Activated CD4-positive, alpha-beta memory T cell treated with anti-CD3 and anti-CD28 coated beads for 36 hours (primary cell): ENCODE measurements around the gene ARID3B. TPM values are rescaled to one million over a fixed set of nuclear protein-coding genes. Genes with fewer than 3 reads are reported as not detected.

Experiments used
- CTCF ChIA-PET: fragments of 350-600 bp; sonication (Branson Sonifier 250); formaldehyde crosslinking; loops from one replicate; lab custom pipeline; 2021; ENCODE audit warnings: antibody characterized with exemption, inconsistent platforms; lab: Charles Lee
- POLR2A ChIA-PET: fragments of 350-600 bp; sonication (Branson Sonifier 250); formaldehyde crosslinking; loops from one replicate; lab custom pipeline; 2021; ENCODE audit warnings: antibody characterized with exemption; lab: Charles Lee
- DNase-seq: peaks from one replicate; pipeline ENCODE4 v3.0.0-alpha.2; 2020
- H3K27ac Mint-ChIP-seq: one replicate; pipeline ENCODE4 v1.8.0; 2021; ENCODE audit warnings: mixed read lengths
- H3K27me3 Mint-ChIP-seq: one replicate; pipeline ENCODE4 v1.8.0; 2021; ENCODE audit warnings: mixed read lengths
- H3K36me3 Mint-ChIP-seq: one replicate; pipeline ENCODE4 v1.8.0; 2021; ENCODE audit warnings: mixed read lengths
- H3K4me1 Mint-ChIP-seq: one replicate; pipeline ENCODE4 v1.8.0; 2021; ENCODE audit warnings: low read depth, mixed read lengths
- H3K4me3 Mint-ChIP-seq: one replicate; pipeline ENCODE4 v1.8.0; 2021; ENCODE audit warnings: mild to moderate bottlenecking, mixed read lengths
- H3K9me3 Mint-ChIP-seq: one replicate; pipeline ENCODE4 v1.8.0; 2021; ENCODE audit warnings: mixed read lengths
- intact Hi-C: fragments of 100-400 bp; cut with micrococcal nuclease; formaldehyde crosslinking; loops from one replicate; pipeline ENCODE4 v1.15.1; 2023
- total RNA-seq, 2 experiments: library from RNA; stranded (reverse); gene quantifications; one replicate each; pipeline ENCODE4 v1.2.3, GENCODE V29; 2021

The ARID3B gene
- total RNA-seq, 2 experiments from 2014 or later = 27.3 to 28.6 TPM

GRCh38 chr15:74549816-74550215, 8.8 kb downstream of the ARID3B start:
- Mint-ChIP-seq H3K36me3 (peaks cover 55% of the 10 kb centered on the region), H3K4me3 (no peak overlapping the region), H3K9me3 (no peaks in the 10 kb centered on the region), H3K27me3 (no peaks in the 10 kb centered on the region), H3K27ac (no peak overlapping the region), H3K4me1 (peaks cover 64% of the 10 kb centered on the region)
- no peak for DNase-seq
- POLR2A ChIA-PET = no interaction called here
- intact Hi-C loops = loop anchor here (5.0 kb wide), 1 partner anchor 322 kb away; the partner anchor contains the start of gene SCAMP2
- CTCF ChIA-PET = no interaction called here

- H3K9me3 Mint-ChIP-seq = no peaks in the 10 kb centered on the region
- no peak overlapping the region for H3K4me3 Mint-ChIP-seq
- ChIA-PET CTCF (interaction anchor here (1.4 kb wide), 1 partner anchor 169 kb away, joined by 5 read pairs; no protein-coding TSS in a partner anchor), POLR2A (interaction anchor here (0.6 to 2.5 kb wide), 3 partner anchors 11 to 49 kb away, joined by 3 to 16 read pairs (median 4); partner anchors contain the start of gene ARID3B)
- intact Hi-C loops = no loop called here
- H3K4me1 Mint-ChIP-seq = peaks cover 49% of the 10 kb centered on the region
- no peak overlapping the region for H3K27ac Mint-ChIP-seq
- H3K36me3 Mint-ChIP-seq = peaks cover 41% of the 10 kb centered on the region
- no peak for DNase-seq
- no peaks in the 10 kb centered on the region for H3K27me3 Mint-ChIP-seq
These were observed 10.7 kb downstream of the ARID3B start for GRCh38 chr15:74551714-74552113.

- Mint-ChIP-seq H3K9me3 (no peaks in the 10 kb centered on the region), H3K4me1 (peaks cover 42% of the 10 kb centered on the region), H3K27me3 (no peaks in the 10 kb centered on the region), H3K4me3 (no peak overlapping the region), H3K36me3 (peaks cover 36% of the 10 kb centered on the region), H3K27ac (peak overlapping the region; percentile 58)
- DNase-seq = no peak
- POLR2A ChIA-PET = interaction anchor here (1.3 to 2.5 kb wide), 2 partner anchors 12 to 45 kb away, joined by 6 to 16 read pairs; partner anchors contain the start of gene ARID3B
- intact Hi-C loops = no loop called here
- CTCF ChIA-PET = interaction anchor here (0.6 to 1.6 kb wide), 5 partner anchors 11 to 348 kb away, joined by 3 to 5 read pairs (median 3); no protein-coding TSS in a partner anchor
These were observed 11.9 kb downstream of the ARID3B start for GRCh38 chr15:74552773-74553441.

- peaks cover 48% of the 10 kb centered on the region for H3K4me1 Mint-ChIP-seq
- ChIA-PET POLR2A (interaction anchor here (0.6 kb wide), 1 partner anchor 9 kb away, joined by 5 read pairs; no protein-coding TSS in a partner anchor), CTCF (interaction anchor here (0.5 to 1.7 kb wide), 3 partner anchors 49 to 214 kb away, joined by 3 to 5 read pairs (median 3); no protein-coding TSS in a partner anchor)
- H3K9me3 Mint-ChIP-seq = no peaks in the 10 kb centered on the region
- H3K4me3 Mint-ChIP-seq = no peak overlapping the region
- H3K27ac Mint-ChIP-seq = no peak overlapping the region
- H3K27me3 Mint-ChIP-seq = no peaks in the 10 kb centered on the region
- DNase-seq = no peak
- intact Hi-C loops = no loop called here
- H3K36me3 Mint-ChIP-seq = peaks cover 28% of the 10 kb centered on the region
These were observed 14.2 kb downstream of the ARID3B start for GRCh38 chr15:74555192-74555591.

- intact Hi-C loops = no loop called here
- H3K27me3 Mint-ChIP-seq = no peaks in the 10 kb centered on the region
- POLR2A ChIA-PET = interaction anchor here (1.4 kb wide), 1 partner anchor 13 kb away, joined by 3 read pairs; no protein-coding TSS in a partner anchor
- CTCF ChIA-PET = no interaction called here
- no peaks in the 10 kb centered on the region for H3K9me3 Mint-ChIP-seq
- H3K36me3 Mint-ChIP-seq = peaks cover 14% of the 10 kb centered on the region
- H3K27ac Mint-ChIP-seq = no peak overlapping the region
- H3K4me1 Mint-ChIP-seq = peaks cover 31% of the 10 kb centered on the region
- DNase-seq = no peak
- no peak overlapping the region for H3K4me3 Mint-ChIP-seq
These were observed 17.7 kb downstream of the ARID3B start for GRCh38 chr15:74558706-74559105.

- POLR2A ChIA-PET = no interaction called here
- Mint-ChIP-seq H3K9me3 (no peaks in the 10 kb centered on the region), H3K36me3 (peaks cover 21% of the 10 kb centered on the region), H3K4me1 (peaks cover 36% of the 10 kb centered on the region), H3K27ac (no peak overlapping the region), H3K4me3 (no peak overlapping the region), H3K27me3 (no peaks in the 10 kb centered on the region)
- CTCF ChIA-PET = interaction anchor here (1.4 kb wide), 1 partner anchor 69 kb away, joined by 3 read pairs; no protein-coding TSS in a partner anchor
- intact Hi-C loops = no loop called here
- no peak for DNase-seq
These were observed 22.4 kb downstream of the ARID3B start for GRCh38 chr15:74563442-74563841.

- no peak overlapping the region for H3K27ac Mint-ChIP-seq
These were observed 23.2 kb downstream of the ARID3B start for GRCh38 chr15:74564182-74564581.

GRCh38 chr15:74565381-74566085, 24.5 kb downstream of the ARID3B start:
- intact Hi-C loops = no loop called here
- ChIA-PET POLR2A (no interaction called here), CTCF (no interaction called here)
- peaks cover 18% of the 10 kb centered on the region for H3K36me3 Mint-ChIP-seq
- H3K4me3 Mint-ChIP-seq = no peak overlapping the region
- H3K4me1 Mint-ChIP-seq = peaks cover 24% of the 10 kb centered on the region
- DNase-seq = no peak
- H3K27ac Mint-ChIP-seq = no peak overlapping the region
- no peaks in the 10 kb centered on the region for H3K9me3 Mint-ChIP-seq
- H3K27me3 Mint-ChIP-seq = no peaks in the 10 kb centered on the region

More at GRCh38 chr15:74564182-74564581, 23.2 kb downstream of the ARID3B start:
- Mint-ChIP-seq H3K4me1 (peaks cover 28% of the 10 kb centered on the region), H3K4me3 (no peak overlapping the region), H3K27me3 (no peaks in the 10 kb centered on the region), H3K36me3 (peaks cover 22% of the 10 kb centered on the region), H3K9me3 (no peaks in the 10 kb centered on the region)
- intact Hi-C loops = no loop called here
- POLR2A ChIA-PET = no interaction called here
- DNase-seq = no peak
- CTCF ChIA-PET = interaction anchor here (1.4 kb wide), 1 partner anchor 68 kb away, joined by 3 read pairs; no protein-coding TSS in a partner anchor

- no peak for DNase-seq
- Mint-ChIP-seq H3K9me3 (no peaks in the 10 kb centered on the region), H3K27me3 (no peaks in the 10 kb centered on the region), H3K27ac (no peak overlapping the region), H3K4me1 (peaks cover 18% of the 10 kb centered on the region), H3K36me3 (peaks cover 20% of the 10 kb centered on the region), H3K4me3 (no peak overlapping the region)
- CTCF ChIA-PET = no interaction called here
- intact Hi-C loops = no loop called here
- POLR2A ChIA-PET = no interaction called here
These were observed 27.6 kb downstream of the ARID3B start for GRCh38 chr15:74568594-74568993.

GRCh38 chr15:74569731-74570070, 28.7 kb downstream of the ARID3B start:
- intact Hi-C loops = no loop called here
- H3K9me3 Mint-ChIP-seq = no peaks in the 10 kb centered on the region
- DNase-seq = no peak
- peaks cover 23% of the 10 kb centered on the region for H3K4me1 Mint-ChIP-seq
- H3K4me3 Mint-ChIP-seq = no peak overlapping the region
- ChIA-PET CTCF (no interaction called here), POLR2A (no interaction called here)
- H3K27me3 Mint-ChIP-seq = no peaks in the 10 kb centered on the region
- H3K36me3 Mint-ChIP-seq = peaks cover 19% of the 10 kb centered on the region
- H3K27ac Mint-ChIP-seq = no peak overlapping the region

GRCh38 chr15:74571191-74571590, 30.2 kb downstream of the ARID3B start:
- no peak overlapping the region for H3K27ac Mint-ChIP-seq
- no peaks in the 10 kb centered on the region for H3K9me3 Mint-ChIP-seq
- intact Hi-C loops = no loop called here
- no peak overlapping the region for H3K4me3 Mint-ChIP-seq
- ChIA-PET POLR2A (no interaction called here), CTCF (interaction anchor here (1.3 kb wide), 1 partner anchor 29 kb away, joined by 4 read pairs; no protein-coding TSS in a partner anchor)
- no peak for DNase-seq
- H3K4me1 Mint-ChIP-seq = peaks cover 17% of the 10 kb centered on the region
- H3K36me3 Mint-ChIP-seq = peaks cover 19% of the 10 kb centered on the region
- H3K27me3 Mint-ChIP-seq = no peaks in the 10 kb centered on the region

GRCh38 chr15:74573987-74574386, 33.0 kb downstream of the ARID3B start:
- no peaks in the 10 kb centered on the region for H3K27me3 Mint-ChIP-seq
- H3K27ac Mint-ChIP-seq = no peak overlapping the region
- POLR2A ChIA-PET = no interaction called here
- CTCF ChIA-PET = interaction anchor here (0.5 kb wide), 1 partner anchor 939 kb away, joined by 5 read pairs; no protein-coding TSS in a partner anchor
- intact Hi-C loops = no loop called here
- peak; percentile 38 for DNase-seq
- no peak overlapping the region for H3K4me3 Mint-ChIP-seq
- H3K36me3 Mint-ChIP-seq = peaks cover 17% of the 10 kb centered on the region
- peaks cover 7% of the 10 kb centered on the region for H3K4me1 Mint-ChIP-seq
- H3K9me3 Mint-ChIP-seq = no peaks in the 10 kb centered on the region
